ENCODE data around the gene PLCG2. TPM values are rescaled to one million over a fixed set of nuclear protein-coding genes. Genes with fewer than 3 reads are reported as not detected.

Gene PLCG2
- total RNA-seq, 1 donor from 2014 or later = 14.2 TPM

DNA sequence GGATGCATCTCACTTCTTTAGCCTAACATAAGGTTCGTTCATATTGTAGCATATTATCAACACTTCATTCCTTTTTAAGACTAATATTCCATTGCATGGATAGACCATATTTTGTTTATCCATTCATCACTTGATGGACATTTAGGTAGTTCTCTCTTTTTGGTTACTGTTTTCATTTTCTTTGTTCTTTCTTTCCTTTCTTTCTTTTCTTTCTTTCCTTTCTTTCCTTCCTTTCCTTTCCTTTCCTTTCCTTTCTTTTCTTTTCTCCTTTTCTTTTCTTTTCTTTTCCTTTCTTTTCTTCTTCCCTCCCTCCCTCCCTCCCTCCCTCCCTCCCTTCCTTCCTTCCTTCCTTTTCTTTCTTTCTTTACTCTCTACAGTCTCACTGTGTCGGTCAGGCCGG is 24.2 kb downstream of the PLCG2 start:
- TF ChIP-seq POLR2A (IDR thresholded peaks at IDR 0.05) = no peak
- TF ChIP-seq POLR2AphosphoS5 (IDR thresholded peaks at IDR 0.05; ENCODE audit: insufficient read depth in 1 of 2, low read depth in 1 of 2) = no peak
- TF ChIP-seq, protein P1, sequence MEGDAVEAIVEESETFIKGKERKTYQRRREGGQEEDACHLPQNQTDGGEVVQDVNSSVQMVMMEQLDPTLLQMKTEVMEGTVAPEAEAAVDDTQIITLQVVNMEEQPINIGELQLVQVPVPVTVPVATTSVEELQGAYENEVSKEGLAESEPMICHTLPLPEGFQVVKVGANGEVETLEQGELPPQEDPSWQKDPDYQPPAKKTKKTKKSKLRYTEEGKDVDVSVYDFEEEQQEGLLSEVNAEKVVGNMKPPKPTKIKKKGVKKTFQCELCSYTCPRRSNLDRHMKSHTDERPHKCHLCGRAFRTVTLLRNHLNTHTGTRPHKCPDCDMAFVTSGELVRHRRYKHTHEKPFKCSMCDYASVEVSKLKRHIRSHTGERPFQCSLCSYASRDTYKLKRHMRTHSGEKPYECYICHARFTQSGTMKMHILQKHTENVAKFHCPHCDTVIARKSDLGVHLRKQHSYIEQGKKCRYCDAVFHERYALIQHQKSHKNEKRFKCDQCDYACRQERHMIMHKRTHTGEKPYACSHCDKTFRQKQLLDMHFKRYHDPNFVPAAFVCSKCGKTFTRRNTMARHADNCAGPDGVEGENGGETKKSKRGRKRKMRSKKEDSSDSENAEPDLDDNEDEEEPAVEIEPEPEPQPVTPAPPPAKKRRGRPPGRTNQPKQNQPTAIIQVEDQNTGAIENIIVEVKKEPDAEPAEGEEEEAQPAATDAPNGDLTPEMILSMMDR (IDR thresholded peaks at IDR 0.05) = no peak
- H3K27ac ChIP-seq = no peak overlapping the region
- DNase-seq (ENCODE audit: extremely low spot score in 2 of 2) = no peak

DNA sequence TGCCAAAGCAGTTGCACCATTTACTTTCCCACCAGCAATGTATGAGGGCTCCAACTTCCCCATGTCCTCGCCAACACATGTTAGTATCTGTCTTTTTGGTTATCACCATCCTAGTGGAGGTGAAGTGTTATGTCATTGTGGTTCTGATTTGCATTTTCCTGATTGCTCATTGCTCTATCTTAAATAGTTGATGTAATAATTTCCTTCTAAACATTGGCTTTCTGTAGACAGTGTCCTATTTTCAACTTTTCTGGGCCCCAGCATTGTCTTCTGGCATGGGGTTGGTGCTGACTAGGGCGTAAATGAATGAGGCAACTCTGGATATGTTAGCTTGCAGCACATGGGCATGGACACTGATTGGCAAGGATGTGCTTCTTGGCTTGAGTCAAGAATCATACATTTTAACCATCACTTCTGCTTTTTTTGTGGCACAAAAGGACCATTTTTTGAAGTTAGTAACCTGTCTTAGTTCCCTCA is 25.1 kb downstream of the PLCG2 start:
- no peak for DNase-seq (ENCODE audit: extremely low spot score in 2 of 2)
- intact Hi-C loops (cut with DNase I) = no loop called here
- no peaks in the 10 kb centered on the region for H3K36me3 ChIP-seq
- H3K4me1 ChIP-seq = no peaks in the 10 kb centered on the region
- no peaks in the 10 kb centered on the region for H3K27me3 ChIP-seq
- TF ChIP-seq, protein P1 (IDR thresholded peaks at IDR 0.05) = no peak
- TF ChIP-seq POLR2A (IDR thresholded peaks at IDR 0.05) (no peak), POLR2AphosphoS5 (IDR thresholded peaks at IDR 0.05; ENCODE audit: insufficient read depth in 1 of 2, low read depth in 1 of 2) (no peak)
- no peaks in the 10 kb centered on the region for H3K9me3 ChIP-seq
- H3K4me3 ChIP-seq = no peak overlapping the region
- no peak overlapping the region for H3K27ac ChIP-seq

More for the DNA sequence above, 24.2 kb downstream of the PLCG2 start:
- no peaks in the 10 kb centered on the region for H3K36me3 ChIP-seq
- H3K27me3 ChIP-seq = no peaks in the 10 kb centered on the region
- H3K9me3 ChIP-seq = no peaks in the 10 kb centered on the region
- H3K4me1 ChIP-seq = no peaks in the 10 kb centered on the region
- intact Hi-C loops (cut with DNase I) = no loop called here
- no peak overlapping the region for H3K4me3 ChIP-seq

DNA sequence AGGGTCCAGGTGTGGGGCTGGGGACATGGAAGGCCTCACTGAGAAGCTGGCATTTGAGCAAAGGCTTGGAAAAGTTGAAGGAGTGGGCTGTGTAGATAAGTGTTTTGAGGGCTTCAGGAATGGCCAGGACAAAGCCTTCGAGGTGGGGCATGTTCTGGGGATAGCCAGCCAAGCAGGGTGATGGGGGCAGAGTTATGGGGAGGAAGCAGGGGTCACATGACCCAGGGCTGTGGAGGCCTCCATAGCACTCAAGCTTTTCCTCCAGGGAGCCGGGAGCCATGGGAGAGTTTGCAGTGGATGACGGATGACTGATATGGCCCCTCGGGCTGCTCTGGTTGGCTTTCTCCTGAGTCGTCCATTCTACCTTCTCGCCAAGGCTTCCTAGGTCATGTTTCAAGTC is 27.6 kb downstream of the PLCG2 start:
- no peak for DNase-seq (ENCODE audit: extremely low spot score in 2 of 2)
- H3K36me3 ChIP-seq = no peaks in the 10 kb centered on the region
- intact Hi-C loops (cut with DNase I) = no loop called here

DNA sequence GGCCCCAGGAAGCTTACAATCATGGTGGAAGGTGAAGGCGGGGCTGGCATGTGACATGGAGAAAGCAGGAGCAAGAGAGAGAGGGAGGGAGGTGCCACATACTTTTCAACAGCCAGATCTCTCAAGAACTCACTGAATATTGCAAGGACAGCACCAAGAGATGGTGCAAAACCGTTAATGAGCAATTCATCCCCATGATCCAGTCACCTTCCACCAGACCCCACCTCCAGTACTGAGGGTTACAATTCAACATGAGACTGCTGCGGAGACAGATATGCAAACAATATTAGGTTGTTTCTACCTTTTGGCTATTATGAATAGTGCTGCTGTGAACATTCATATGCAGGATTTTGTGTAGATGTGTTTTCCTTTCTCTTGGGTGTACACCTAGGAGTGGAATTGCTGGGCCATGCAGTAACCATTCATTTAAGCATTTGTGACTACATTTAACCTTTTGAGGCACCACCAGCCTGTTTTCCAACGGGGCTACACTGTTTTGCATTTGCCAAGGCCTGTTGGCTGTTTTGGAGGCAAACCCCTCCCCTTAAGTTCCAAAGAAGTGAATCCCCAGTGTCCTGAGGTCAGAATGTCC is 28.8 kb downstream of the PLCG2 start:
- Histone ChIP-seq H3K27me3 (no peaks in the 10 kb centered on the region), H3K4me3 (no peak overlapping the region)
- intact Hi-C loops (cut with DNase I) = no loop called here

More for the DNA sequence above, 27.6 kb downstream of the PLCG2 start:
- Histone ChIP-seq H3K9me3 (no peaks in the 10 kb centered on the region), H3K4me3 (no peak overlapping the region), H3K4me1 (no peaks in the 10 kb centered on the region), H3K27ac (no peak overlapping the region), H3K27me3 (no peaks in the 10 kb centered on the region)
- TF ChIP-seq POLR2AphosphoS5 (IDR thresholded peaks at IDR 0.05; ENCODE audit: insufficient read depth in 1 of 2, low read depth in 1 of 2) (no peak), POLR2A (IDR thresholded peaks at IDR 0.05) (no peak)
- TF ChIP-seq, protein P1 (IDR thresholded peaks at IDR 0.05) = no peak

More for the DNA sequence above, 28.8 kb downstream of the PLCG2 start:
- TF ChIP-seq POLR2A (IDR thresholded peaks at IDR 0.05) (no peak), POLR2AphosphoS5 (IDR thresholded peaks at IDR 0.05; ENCODE audit: insufficient read depth in 1 of 2, low read depth in 1 of 2) (no peak)
- TF ChIP-seq, protein P1 (IDR thresholded peaks at IDR 0.05) = no peak
- Histone ChIP-seq H3K27ac (no peak overlapping the region), H3K4me1 (no peaks in the 10 kb centered on the region), H3K36me3 (no peaks in the 10 kb centered on the region), H3K9me3 (no peaks in the 10 kb centered on the region)
- DNase-seq (ENCODE audit: extremely low spot score in 2 of 2) = no peak
